Measurements from ENCODE around the gene POLA1. TPM values are rescaled to one million over a fixed set of nuclear protein-coding genes. Genes with fewer than 3 reads are reported as not detected.

Gene POLA1
- total and polyA plus RNA-seq, 7 donors, result 3.5 to 9.4 (median 6.8) TPM

DNA sequence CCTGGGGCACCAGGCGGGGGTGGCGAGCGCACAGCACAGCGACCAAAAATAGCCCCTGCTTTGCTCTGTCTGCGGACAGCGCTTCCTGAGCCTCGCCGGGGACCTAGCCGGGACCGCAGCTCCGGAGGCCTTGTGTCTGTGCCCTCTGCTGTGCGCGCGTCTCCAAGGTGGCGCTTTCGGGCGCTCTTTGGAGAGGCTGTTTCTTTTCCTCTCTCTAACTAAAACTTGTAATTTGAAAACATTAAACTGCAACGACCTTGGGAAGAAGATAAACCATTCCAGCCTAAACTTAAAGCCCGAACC, 318.7 kb downstream of the POLA1 start:
- Histone ChIP-seq H3K4me3 (peak overlapping the region; percentile 66), H3K4me1 (no peaks in the 10 kb centered on the region), H3K27ac (peak overlapping the region; percentile 84), H3K9me3 (no peaks in the 10 kb centered on the region), H3K36me3 (ENCODE audit: insufficient read depth in 1 of 2, low read depth in 1 of 2) (no peaks in the 10 kb centered on the region), H3K27me3 (ENCODE audit: insufficient read depth in 3 of 3, low read length in 2 of 3) (peaks cover 0 to 89% (median 3%) of the 10 kb centered on the region in 3 donors)
- DNase-seq, result peak; percentile 57 to 87
- TF ChIP-seq, protein P1, sequence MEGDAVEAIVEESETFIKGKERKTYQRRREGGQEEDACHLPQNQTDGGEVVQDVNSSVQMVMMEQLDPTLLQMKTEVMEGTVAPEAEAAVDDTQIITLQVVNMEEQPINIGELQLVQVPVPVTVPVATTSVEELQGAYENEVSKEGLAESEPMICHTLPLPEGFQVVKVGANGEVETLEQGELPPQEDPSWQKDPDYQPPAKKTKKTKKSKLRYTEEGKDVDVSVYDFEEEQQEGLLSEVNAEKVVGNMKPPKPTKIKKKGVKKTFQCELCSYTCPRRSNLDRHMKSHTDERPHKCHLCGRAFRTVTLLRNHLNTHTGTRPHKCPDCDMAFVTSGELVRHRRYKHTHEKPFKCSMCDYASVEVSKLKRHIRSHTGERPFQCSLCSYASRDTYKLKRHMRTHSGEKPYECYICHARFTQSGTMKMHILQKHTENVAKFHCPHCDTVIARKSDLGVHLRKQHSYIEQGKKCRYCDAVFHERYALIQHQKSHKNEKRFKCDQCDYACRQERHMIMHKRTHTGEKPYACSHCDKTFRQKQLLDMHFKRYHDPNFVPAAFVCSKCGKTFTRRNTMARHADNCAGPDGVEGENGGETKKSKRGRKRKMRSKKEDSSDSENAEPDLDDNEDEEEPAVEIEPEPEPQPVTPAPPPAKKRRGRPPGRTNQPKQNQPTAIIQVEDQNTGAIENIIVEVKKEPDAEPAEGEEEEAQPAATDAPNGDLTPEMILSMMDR (IDR thresholded peaks at IDR 0.05), result no peak
- intact Hi-C loops (cut with DNase I), result loop anchor here in 1 of 2 donors (10.0 kb wide), 2 partner anchors 178 to 258 kb away; no protein-coding TSS in a partner anchor
- ATAC-seq, result peak; percentile 85 to 87 (median 86)
- WGBS, 3 donors, result 1 to 23% (median 2%) methylated on average over 10 to 19 of the region's 19 CpGs

GRCh38 chrX:25012793-25013631, 319.3 kb downstream of the POLA1 start:
- peak; percentile 61 to 74 (median 68) for ATAC-seq
- WGBS, 3 donors, result 0 to 31% (median 0%) methylated on average over 30 to 101 of the region's 105 CpGs
- TF ChIP-seq, protein P1 (IDR thresholded peaks at IDR 0.05), result no peak

DNA sequence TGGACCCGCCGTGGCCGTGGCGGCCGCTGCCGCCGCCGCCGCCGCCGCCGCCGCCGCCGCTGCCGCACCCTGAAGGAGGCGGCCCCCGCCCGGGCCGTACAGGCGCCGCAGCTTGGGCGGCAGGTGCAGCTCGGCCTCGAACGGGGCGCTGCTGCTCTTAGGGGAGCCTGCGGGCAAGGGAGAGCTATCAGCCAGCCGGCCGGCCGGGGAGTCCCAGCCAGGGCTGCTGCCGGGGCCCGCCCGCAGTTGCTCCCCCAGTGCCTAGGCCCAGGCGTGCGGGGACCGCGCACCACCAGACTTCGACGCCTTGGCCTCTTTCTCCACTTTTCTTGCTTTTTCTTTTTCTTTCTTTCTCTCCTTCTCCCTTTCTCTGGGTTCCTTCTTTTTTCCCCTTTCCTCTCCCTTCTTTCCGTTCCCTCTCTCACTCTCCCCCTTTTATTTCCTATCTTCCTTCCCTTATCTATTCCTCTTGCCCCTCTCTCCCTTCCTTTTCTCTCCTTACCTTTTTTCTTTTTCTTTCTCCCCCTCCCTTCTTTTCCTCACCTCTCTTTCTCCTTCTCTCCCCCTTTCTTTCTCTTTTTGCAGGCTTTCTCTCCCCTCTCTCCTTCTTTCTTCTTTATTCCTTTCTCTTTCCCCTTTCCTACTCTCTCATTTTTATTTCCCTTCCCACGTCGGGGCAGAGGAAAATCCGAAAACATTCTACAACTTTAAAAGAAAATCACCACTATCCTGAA, 320.1 kb downstream of the POLA1 start:
- DNase-seq (peak in 1 of 2 donors; percentile 42), ATAC-seq (no peak)
- no peaks in the 10 kb centered on the region for H3K36me3 ChIP-seq (ENCODE audit: insufficient read depth in 1 of 2, low read depth in 1 of 2)
- H3K4me3 ChIP-seq, result peak overlapping the region; percentile 66
- TF ChIP-seq, protein P1 (IDR thresholded peaks at IDR 0.05), result no peak
- intact Hi-C loops (cut with DNase I), result loop anchor here in 1 of 2 donors (10.0 kb wide), 2 partner anchors 179 to 259 kb away; no protein-coding TSS in a partner anchor
- H3K9me3 ChIP-seq, result no peaks in the 10 kb centered on the region
- 6 to 35% (median 18%) methylated on average over 7 to 31 of the region's 44 CpGs for WGBS, 3 donors
- H3K27me3 ChIP-seq (ENCODE audit: insufficient read depth in 3 of 3, low read length in 2 of 3), result peaks cover 0 to 89% (median 3%) of the 10 kb centered on the region in 3 donors
- no peaks in the 10 kb centered on the region for H3K4me1 ChIP-seq
- H3K27ac ChIP-seq, result peak overlapping the region; percentile 79

More at GRCh38 chrX:25012793-25013631, 319.3 kb downstream of the POLA1 start:
- intact Hi-C loops (cut with DNase I), result loop anchor here in 1 of 2 donors (10.0 kb wide), 2 partner anchors 178 to 258 kb away; no protein-coding TSS in a partner anchor
- DNase-seq, result peak; percentile 17 to 74
- Histone ChIP-seq H3K9me3 (no peaks in the 10 kb centered on the region), H3K27ac (peak overlapping the region; percentile 84), H3K4me3 (peak overlapping the region; percentile 66), H3K27me3 (ENCODE audit: insufficient read depth in 3 of 3, low read length in 2 of 3) (peaks cover 0 to 89% (median 3%) of the 10 kb centered on the region in 3 donors), H3K4me1 (no peaks in the 10 kb centered on the region), H3K36me3 (ENCODE audit: insufficient read depth in 1 of 2, low read depth in 1 of 2) (no peaks in the 10 kb centered on the region)

DNA sequence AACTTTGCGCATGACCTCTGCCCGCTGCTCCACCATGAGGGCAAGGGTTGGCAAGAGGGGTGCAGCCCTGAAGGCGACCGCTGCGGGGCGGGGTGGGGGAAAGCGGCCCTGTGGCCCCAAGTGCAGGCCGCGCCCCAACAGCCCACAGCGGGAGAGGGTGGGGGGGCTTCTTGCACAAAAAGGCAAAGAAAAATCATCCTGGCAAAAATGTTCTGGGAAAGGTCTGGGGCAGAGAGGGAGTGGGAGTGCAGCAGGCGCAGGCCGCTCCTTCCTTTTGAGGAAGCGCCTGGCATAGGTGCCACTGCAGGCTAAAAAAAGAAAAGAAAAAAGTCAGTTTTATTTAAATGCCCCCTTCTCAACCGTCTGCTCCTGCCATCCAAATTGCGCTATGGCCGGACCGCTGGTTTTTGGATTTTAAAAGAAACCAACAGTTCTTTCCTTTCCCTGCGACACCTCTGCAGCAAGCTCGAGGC, 320.7 kb downstream of the POLA1 start:
- peak in 1 of 2 donors; percentile 39 for DNase-seq
- Histone ChIP-seq H3K27ac (peak overlapping the region; percentile 79), H3K9me3 (no peaks in the 10 kb centered on the region), H3K36me3 (ENCODE audit: insufficient read depth in 1 of 2, low read depth in 1 of 2) (no peaks in the 10 kb centered on the region), H3K4me1 (no peaks in the 10 kb centered on the region), H3K27me3 (ENCODE audit: insufficient read depth in 3 of 3, low read length in 2 of 3) (peaks cover 0 to 89% (median 3%) of the 10 kb centered on the region in 3 donors), H3K4me3 (peak overlapping the region; percentile 66)
- 43 to 50% (median 48%) methylated on average over 18 to 19 of the region's 19 CpGs for WGBS, 3 donors
- intact Hi-C loops (cut with DNase I), result loop anchor here in 1 of 2 donors (10.0 kb wide), 2 partner anchors 180 to 260 kb away; no protein-coding TSS in a partner anchor
- TF ChIP-seq, protein P1 (IDR thresholded peaks at IDR 0.05), result no peak
- no peak for ATAC-seq

All from psoas muscle (tissue), 8 donors.